Measurements from ENCODE around the gene PRAC1. TPM values are rescaled to one million over a fixed set of nuclear protein-coding genes. Genes with fewer than 3 reads are reported as not detected.
"Not testable (repeated sequence)": the region's sequence is repeated elsewhere in the genome, so short reads cannot be mapped to it uniquely, and the experiment has no call there.

PRAC1 gene
- polyA plus RNA-seq, 12 donors, result not detected

DNA sequence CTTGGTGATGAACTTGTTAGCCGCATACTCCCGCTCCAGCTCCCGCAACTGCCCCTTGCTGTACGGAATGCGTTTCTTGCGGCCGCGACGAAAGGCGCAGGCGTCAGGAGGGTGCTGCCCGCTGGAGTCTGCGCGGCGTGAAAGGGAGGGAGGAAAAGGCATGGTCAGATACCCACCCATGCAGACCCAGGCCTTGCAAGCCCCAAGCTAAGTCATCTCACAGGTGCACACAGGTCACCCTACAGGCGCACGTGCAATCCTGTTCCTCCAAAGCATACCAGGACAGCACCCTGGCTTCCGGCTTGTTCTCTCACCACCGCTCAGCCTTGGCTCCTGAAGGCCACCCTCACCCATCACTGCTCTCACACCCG is 4.6 kb upstream of the PRAC1 start:
- DNase-seq, result no peak

DNA sequence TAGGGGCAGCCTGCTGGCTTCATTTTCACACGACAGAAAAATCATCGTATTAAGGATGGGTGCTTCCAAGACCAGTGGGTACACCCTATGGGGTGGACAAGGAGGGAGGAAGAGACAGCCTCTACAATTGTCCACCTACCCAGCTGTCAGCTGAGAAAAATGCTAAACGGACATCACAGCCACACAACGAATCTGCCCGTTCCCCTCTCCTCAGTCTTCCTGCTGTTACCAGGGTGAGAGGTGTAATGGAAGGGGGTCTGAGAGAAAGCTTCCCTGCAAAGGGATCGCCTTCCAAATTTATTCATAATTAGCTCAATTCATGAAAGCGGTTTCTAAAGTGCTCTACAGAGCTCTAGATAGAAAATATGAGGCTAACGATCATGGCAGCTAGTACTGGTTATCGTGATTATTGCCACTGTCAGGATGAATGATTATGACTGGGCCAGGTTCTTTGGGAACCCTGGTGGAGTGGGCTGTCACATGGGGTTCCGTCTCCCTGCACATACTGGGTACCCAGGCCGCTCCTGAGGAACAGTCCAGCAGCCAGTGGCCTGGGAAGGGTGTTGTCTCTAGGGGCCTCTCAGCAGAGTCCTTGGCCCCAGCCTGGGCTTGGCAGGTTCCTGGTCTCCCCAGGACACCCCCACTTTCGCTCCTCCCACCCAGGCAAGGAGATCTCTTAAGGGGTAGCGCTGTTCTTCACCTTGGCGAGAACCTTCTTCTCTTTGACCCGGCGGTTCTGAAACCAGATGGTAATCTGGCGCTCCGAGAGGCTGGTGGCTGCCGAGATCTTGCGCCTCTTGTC is 4.0 kb upstream of the PRAC1 start:
- no peak for DNase-seq

DNA sequence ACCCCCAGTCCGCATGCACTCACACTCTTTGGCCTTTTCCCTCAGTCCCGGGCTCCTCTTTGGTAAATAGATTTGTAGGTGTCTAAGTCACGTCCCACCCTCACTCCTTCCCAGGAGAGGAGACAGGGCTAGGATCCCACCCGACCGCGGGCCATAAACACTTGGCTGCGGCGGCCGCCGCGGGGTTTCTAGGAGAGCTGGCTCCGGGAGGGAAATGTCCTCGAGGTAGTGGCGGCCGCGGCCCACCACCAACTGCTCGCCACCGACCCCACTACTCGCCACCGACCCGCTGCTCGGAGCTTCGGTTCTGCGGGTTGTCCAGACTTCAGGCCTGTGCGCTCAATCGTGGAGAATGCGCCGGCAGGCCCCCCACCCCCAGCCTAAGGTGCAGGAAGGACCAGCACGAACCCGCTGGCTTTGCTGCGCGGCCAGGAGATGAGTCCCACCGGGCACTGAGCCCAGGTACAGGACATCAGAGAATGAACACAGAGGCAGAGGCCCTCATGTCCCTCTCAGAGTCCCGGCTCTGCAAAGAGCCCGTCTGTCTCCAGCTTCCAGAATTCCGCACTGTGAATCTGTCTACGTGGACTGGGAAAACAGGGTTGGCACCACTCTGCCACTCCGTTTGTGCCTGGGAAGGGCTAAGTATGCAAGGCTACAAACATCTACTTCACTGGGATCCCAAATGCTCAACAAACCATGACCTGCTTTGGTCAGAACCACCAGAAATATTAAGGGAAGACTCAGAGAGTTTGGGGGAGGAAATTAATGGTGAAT is 3.2 kb upstream of the PRAC1 start:
- DNase-seq, result no peak

DNA sequence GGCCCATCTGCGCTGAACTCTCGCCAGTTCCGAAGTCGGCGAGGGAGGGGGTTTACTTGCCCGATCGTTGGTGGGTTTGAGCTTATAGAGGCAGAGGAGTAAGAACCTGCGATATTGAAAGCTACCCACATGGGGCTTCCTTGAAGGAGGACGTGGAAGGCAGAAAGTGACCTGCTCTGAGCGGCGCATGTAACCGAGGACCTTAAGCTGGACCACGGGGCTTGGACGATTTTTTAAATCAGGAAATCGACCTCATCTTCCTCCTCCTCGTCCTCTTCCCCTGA is 2.6 kb upstream of the PRAC1 start:
- no peak for DNase-seq

DNA sequence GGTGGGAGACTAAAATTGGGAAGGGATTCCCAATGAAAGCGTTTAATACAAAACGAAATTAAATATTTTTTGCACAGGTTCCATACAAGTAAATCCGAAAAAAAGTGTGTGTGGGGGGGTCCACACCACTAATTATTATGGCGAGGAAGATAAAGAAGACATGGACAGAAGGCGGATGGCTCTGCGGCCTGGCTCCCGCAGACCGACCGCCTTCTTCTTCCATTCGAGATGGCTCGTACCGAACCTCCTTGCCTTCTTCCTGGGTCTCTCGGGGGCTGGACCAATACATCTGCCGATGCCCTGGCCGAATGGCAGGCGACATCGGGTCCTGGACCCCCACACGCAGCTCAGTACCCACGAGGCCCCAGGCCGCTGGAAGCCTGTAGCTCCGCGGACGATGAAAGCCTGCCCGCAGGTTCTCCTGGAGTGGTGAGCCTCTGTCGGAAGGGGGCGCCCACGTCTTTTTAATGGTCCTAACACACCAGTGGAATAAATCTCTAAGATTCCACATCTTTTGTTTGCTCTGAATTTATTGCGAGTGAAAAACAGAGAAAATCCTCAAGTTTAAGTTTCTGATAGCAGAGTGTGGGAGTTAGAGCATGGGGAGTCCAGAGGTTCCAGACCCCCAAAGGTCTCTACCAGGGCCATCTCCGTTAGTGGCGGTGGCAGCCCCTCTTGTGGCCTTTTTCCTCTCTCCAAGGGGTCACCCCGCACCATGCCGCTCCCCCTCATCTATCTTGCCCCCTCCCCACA is 2.1 kb upstream of the PRAC1 start:
- DNase-seq, result peak; percentile 72

DNA sequence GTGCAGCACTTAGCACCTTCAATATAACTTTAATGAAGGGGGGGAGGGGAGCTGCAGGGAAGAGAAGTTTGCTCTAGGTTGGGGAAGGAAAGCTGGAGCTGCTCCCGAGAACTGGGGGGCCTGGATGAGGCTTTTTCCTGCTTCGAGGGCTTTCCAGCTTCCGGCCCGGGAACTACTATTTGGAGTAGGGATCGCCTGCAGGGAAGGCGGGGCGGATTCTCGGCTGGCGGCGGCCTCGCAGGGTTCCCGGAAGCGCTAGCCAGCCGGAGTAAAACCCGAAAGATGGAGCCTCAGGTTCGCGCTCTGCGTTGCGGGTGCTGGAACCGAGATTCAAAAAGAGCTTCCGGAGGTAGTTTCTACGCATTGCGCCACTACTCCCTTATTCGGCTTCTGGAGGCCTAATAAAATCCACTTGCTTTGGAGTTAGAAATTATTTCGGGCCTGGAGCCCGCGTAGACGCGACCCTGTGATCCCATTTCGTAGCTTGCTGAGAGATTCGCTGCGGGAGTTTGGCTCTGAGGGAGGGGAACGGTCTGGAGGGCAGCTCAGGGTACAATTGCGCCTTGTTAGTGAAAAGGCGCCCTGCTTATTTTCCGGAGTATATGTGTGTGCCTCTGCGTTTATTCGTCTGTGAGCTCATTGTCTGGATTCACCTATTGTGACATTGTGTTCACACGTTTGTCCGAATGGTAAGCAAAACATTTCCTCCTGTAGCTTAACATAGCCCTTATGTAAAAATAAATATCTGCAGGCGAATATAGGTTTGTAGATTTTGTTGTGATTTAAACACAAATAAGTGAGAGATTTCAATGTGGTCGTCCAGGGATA is 1.3 kb upstream of the PRAC1 start:
- DNase-seq, result no peak

DNA sequence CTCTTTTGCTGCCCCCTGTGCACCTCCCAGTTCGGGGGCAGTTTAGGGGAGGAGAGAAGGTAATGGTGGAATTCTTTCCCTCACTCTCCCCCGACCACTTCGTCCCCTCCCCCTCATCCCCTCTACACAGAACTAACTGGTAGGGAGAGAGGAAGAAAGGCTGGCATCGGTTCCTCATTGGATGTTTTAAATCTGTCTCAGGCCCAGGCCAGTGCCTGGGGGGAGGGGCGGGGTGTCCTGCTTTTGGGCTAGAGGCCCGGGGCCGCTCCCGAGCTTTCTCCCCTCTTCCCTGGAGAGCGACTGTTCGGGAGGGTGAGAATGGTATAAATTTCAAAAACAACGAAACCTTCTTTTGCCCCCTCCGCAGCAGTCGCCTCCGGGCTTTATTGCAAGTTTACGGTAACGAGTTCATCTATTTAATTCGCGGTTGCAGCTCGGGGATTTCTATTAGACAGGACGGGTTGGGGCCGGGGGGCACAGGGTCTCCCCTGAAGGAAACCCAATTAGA is 651 bp upstream of the PRAC1 start, which contains the start of gene PRAC2:
Gene PRAC2, plus strand, starts transcription at position 271 of the 508 bp plus-strand sequence. CDS start 1,226 bp downstream, outside the sequence.
- no peak for DNase-seq

DNA sequence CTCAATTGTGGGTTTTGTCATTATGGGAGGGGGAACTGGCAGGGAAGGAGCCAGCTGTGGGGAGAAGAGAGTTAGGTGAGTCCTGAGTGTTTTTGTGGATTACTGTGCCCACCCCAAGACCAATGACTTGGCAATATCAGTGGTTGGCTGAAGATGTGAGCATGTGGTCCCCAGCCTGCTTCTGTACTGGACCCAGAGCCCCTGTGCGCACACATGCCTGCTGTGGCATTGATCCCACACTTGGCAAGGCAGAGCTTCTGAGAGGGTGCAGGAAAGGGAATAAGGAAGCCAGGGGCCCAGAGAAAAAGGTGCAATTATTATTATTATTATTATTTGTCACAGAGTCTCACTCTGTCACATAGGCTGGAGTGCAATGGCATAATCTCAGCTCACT is 1.3 kb downstream of the PRAC1 start:
- no peak for DNase-seq

DNA sequence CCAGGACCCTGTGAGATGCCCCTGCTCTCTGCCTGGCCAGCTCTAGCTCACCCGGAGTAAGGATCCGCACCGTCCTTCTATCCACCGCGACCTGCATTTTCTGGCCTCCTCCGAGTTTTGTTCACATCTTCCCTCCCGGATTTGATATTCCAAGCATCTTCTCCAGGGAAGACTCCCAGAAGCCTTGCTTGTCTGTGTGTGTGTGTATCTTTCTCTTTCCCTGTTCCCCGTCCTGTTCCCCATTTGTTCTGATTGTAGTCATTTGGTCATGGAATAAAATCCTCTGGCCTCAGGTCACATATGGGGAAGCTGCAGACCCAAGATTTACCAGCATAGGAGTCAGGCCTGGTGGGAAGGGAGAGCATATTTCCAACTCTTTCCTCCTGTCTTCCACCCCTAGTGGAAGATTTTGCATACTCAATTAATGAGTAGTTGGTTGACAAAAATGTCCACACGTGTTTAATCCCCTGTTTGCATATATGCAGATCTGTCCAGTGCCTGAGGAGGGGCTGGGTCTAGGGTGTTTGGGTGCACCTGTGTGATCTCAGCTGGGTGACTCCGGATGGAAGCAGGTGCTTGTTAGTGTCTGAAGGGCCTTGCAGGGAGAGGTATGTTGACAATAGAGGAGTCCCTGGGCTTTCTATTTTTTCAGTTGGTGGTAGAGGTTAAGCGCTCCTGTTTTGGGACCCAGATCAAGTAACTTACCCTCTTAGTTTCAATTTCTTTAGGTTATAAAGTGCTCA is 1.9 kb downstream of the PRAC1 start:
- no peak for DNase-seq

DNA sequence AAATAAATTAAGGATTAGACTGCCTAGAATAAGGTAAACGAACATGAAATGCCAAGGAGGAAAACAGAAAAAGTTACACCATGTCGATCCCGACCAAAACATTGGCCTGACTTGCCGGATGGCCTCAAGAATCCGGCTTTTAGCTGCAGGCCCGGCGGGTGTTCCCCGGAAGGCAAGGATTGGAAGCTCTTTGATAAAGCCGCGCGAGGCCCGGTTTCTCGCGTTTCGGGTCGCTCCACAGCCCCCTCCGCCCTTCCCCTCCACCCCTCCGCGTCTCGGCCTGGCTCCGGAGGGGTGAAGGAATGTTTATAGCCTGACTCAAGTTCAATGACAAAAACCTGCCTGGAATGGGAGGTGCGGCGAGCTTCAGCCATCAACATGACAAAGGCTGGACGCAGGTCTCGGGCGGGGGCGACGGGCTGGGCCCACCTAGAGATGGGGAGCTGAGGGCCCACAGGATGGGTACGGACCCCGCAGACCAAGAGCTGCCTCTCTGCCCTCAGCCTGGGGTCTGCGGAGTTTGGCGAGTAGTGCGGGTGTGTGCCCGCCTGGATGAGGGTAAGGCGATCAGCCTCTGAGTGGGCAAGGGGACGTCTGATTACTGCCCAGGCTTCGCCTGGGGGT is 2.6 kb downstream of the PRAC1 start:
- DNase-seq, result no peak

DNA sequence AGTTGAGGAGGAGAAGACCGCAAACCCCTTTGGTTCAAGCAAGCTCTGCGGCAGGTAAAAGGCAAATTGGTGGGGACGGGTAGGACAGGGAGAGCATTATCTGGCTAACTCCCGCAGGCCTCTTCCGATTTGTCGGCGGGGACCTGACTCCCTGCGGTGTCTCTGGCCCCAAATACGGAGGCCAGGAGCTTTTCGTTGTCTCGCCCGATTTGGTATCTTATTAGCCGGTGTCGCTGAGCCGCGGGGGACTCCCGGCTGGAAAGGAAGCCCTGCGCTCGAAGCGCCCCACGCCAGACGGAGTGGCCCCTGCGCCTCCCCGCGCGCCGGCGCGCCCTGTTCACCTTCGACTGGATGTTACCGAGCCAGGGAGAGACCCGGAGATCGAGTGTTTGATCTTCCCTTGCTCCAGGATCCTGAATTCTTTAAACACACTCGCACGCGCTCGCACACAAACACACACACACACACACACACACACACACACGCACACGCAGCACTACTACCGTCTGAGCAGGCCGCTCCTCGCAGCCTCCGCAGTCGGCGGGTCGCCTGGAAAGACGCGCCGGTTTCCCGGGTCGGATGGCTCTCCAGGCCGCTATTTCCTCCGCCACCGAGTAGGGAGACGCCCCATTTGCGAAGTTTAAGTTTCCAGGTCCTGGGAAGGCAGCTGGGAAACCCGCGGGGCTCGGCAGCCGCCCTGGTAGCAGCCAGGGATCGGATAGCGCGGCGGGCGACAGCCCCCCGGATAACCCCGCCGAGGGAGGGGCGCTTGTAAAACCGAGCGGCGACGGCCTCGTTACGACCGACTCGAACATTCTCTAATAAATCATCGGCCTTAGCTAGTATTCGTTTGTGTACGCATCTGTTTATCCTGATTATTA is 3.3 kb downstream of the PRAC1 start:
- no peak for DNase-seq

DNA sequence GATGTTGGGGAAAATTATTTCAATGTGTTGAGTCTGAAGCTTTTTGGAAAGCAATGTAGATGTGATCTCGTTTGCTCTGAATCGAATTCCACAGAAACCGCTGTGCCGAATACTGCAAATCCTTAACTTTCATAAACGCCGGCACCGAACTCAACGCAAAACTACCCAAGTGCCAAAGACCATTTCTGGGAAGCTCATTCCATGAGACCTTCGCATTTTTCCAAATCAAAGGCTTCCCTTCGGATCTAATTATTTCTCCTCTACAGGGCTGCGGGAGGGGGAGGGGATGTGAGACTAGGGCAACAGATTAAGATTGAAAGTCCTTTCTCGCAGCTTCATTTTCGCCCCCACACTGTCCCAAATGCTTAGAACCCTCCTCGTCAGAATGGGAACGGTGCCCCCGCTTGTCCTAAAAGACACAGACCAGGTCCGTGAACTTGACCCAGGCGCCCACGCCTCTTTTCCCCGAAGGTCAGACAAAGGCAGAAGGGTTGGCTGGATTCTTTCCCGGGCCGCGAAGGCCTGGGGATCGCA is 4.0 kb downstream of the PRAC1 start:
- no peak for DNase-seq

DNA sequence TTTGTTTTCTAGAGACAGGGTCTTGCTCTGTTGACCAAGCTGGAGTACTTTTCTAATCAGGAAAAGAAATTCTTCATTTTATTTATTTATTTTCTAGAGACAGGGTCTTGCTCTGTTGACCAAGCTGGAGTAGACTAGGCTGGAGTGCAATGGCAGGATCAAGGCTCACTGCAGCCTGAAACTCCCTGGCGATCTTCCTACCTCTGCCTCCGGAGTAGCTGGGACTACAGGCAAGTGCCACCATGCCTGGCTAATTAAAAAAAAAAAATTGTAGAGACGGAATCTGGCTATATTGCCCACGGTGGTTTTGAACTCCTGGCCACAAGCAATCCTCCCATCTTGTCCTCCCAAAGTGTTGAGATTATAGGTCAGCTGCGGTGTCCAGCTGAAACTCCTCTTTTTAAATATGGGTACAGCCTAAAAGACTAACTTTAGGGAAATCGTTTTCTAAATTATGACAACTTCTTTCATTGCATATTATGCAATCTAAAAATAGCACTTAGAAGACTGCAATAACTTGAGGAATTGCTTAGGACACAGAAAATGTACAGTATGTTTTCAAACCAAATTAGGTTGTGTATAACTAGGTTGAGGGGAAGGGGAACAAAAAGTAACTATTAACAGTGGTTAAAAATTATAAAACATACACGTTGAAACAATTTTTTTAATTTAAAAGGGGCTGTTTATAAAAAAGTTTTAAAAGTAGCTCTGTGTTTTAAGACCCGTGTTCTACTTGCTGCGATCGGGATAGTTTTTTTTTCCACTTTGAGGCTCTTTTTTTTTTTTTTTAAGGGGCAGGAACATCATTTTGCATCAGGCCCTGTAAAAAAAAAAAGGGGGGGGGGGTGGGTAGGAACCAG is 4.7 kb downstream of the PRAC1 start:
- DNase-seq, result no peak

- not testable (repeated sequence) for DNase-seq
Measured at GRCh38 chr17:48716549-48716948, 5.8 kb downstream of the PRAC1 start.

DNA sequence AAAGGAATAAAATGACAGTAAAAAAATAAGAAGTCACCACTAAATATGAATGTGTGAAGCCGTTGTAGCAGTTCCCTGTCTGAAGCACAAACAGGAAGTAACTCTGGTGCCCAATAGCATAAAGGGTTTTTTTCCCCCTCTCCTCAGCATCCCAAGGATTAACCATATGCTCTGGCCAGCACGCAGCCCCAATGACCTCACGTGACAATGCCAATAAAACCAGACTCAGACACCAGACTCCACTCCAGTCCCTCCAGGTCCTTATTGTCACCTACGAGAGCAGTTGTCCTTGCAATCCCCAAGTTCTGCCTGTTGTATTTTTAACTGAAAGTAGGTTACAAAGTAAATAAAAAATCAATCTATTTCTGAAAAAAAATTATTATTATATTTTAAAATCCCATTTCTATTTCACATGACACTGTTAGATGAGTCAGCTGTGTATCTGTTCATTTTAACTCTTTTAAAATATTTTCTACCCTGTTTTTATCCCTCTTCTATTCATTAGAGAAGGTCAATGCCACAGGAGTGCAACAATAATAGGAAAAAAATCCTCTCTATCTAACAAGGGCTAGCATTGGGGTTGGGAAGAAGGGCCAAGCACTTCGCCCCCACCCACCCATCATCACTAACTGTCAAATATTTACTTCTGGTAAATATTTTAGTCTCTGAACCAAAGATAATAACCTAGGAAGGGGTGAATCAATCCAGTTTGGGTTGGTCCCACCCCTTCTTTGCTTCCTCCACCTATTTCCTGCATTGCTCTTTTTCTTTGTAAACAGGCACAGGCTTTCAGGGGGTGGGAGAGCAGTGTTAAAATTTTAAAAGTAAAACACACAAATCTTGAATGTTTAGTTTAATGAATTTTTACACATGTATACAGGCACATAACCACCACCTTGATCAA is 6.6 kb downstream of the PRAC1 start:
- DNase-seq, result no peak

GRCh38 chr17:48711128-48711527 is 11.2 kb downstream of the PRAC1 start:
- no peak for DNase-seq

All from muscle of arm (tissue), 12 donors.